HEK293T (cell line): ENCODE measurements around the gene PWWP2A.

Experiments
- CTCF ChIA-PET: fragments of 350-600 bp; formaldehyde crosslinking; extraction: SDS; loops from one replicate; lab custom pipeline; 2021; ENCODE audit warnings: antibody characterized with exemption, inconsistent platforms; lab: Yijun Ruan, JAX
- POLR2A ChIA-PET: fragments of 350-600 bp; formaldehyde crosslinking; extraction: SDS; loops from one replicate; lab custom pipeline; 2020; ENCODE audit warnings: antibody characterized with exemption, inconsistent platforms; lab: Yijun Ruan, JAX
- DNase-seq: peaks from one replicate; pipeline ENCODE4 v3.0.0; 2012; ENCODE audit warnings: mixed read lengths; ENCODE audit errors: extremely low spot score
- ARNT ChIP-seq: fragments of 450-650 bp; IDR thresholded peaks from 2 replicates; pipeline ENCODE4 v1.6.1; 2017; ENCODE audit warnings: mild to moderate bottlenecking
- BHLHE40 ChIP-seq: fragments of 450-650 bp; IDR thresholded peaks from 2 replicates; pipeline ENCODE4 v1.6.1; 2016; ENCODE audit warnings: mild to moderate bottlenecking, moderate library complexity, borderline replicate concordance
- CTBP1 ChIP-seq: fragments of 450-650 bp; IDR thresholded peaks from 2 replicates; pipeline ENCODE4 v1.6.1; 2016; ENCODE audit warnings: borderline replicate concordance
- ELF4 ChIP-seq: fragments of 450-650 bp; IDR thresholded peaks from 2 replicates; pipeline ENCODE4 v1.6.1; 2017; ENCODE audit warnings: antibody characterized with exemption
- FOXA1 ChIP-seq: fragments of 450-650 bp; IDR thresholded peaks from 2 replicates; pipeline ENCODE4 v1.6.1; 2016; ENCODE audit warnings: mild to moderate bottlenecking
- FOXK2 ChIP-seq: fragments of 450-650 bp; IDR thresholded peaks from 2 replicates; pipeline ENCODE4 v1.6.1; 2016; ENCODE audit warnings: mild to moderate bottlenecking
- FOXM1 ChIP-seq: fragments of 450-650 bp; IDR thresholded peaks from 2 replicates; pipeline ENCODE4 v1.6.1; 2017; ENCODE audit warnings: mild to moderate bottlenecking, borderline replicate concordance
- HDGF ChIP-seq: fragments of 450-650 bp; IDR thresholded peaks from 2 replicates; pipeline ENCODE4 v1.6.1; 2017; ENCODE audit warnings: antibody characterized with exemption, borderline replicate concordance
- L3MBTL2 ChIP-seq: fragments of 450-650 bp; conservative IDR thresholded peaks from 2 replicates; pipeline ENCODE4 v1.6.1; 2016; ENCODE audit warnings: mild to moderate bottlenecking
- LEF1 ChIP-seq: fragments of 450-650 bp; IDR thresholded peaks from 2 replicates; pipeline ENCODE4 v1.6.1; 2017; ENCODE audit warnings: mild to moderate bottlenecking, borderline replicate concordance
- NFRKB ChIP-seq: fragments of 450-650 bp; IDR thresholded peaks from 2 replicates; pipeline ENCODE4 v1.6.1; 2016; ENCODE audit warnings: mild to moderate bottlenecking, moderate library complexity
- PKNOX1 ChIP-seq: fragments of 450-650 bp; IDR thresholded peaks from 2 replicates; pipeline ENCODE4 v1.6.1; 2016
- SP1 ChIP-seq: fragments of 450-650 bp; IDR thresholded peaks from 2 replicates; pipeline ENCODE4 v1.6.1; 2017
- SUZ12 ChIP-seq: fragments of 450-650 bp; IDR thresholded peaks from 2 replicates; pipeline ENCODE4 v1.6.1; 2016; ENCODE audit warnings: mild to moderate bottlenecking
- TARDBP ChIP-seq: fragments of 450-650 bp; IDR thresholded peaks from 2 replicates; pipeline ENCODE4 v1.6.1; 2016
- ZNF384 ChIP-seq: fragments of 450-650 bp; IDR thresholded peaks from 2 replicates; pipeline ENCODE4 v1.6.1; 2016

The PWWP2A gene

GRCh38 chr5:160082614-160083500, 36.4 kb downstream of the PWWP2A start:
- no peak for DNase-seq
- POLR2A ChIA-PET: interaction anchor here (1.3 kb wide), 1 partner anchor 72 kb away, joined by 3 read pairs; no protein-coding TSS in a partner anchor
- TF ChIP-seq L3MBTL2 (no peak), PKNOX1 (no peak), TARDBP (no peak), FOXK2 (no peak), HDGF (no peak), NFRKB (no peak), SUZ12 (no peak), ARNT (no peak), ELF4 (no peak), CTBP1 (no peak), SP1 (no peak), BHLHE40 (no peak), FOXA1 (no peak), FOXM1 (no peak), LEF1 (no peak), ZNF384 (no peak)
- CTCF ChIA-PET: no interaction called here

GRCh38 chr5:160081495-160081894, 37.8 kb downstream of the PWWP2A start:
- TF ChIP-seq PKNOX1 (no peak), FOXK2 (no peak), ARNT (no peak), SUZ12 (no peak), BHLHE40 (no peak), ELF4 (no peak)
- no peak for DNase-seq
- ChIA-PET CTCF (interaction anchor here (0.6 to 1.4 kb wide), 10 partner anchors 10 to 354 kb away, joined by 3 to 9 read pairs (median 3); partner anchors contain the start of gene PWWP2A), POLR2A (interaction anchor here (0.9 to 1.2 kb wide), 2 partner anchors 13 to 338 kb away, joined by 3 to 4 read pairs; partner anchors contain the start of gene SLU7)

DNA sequence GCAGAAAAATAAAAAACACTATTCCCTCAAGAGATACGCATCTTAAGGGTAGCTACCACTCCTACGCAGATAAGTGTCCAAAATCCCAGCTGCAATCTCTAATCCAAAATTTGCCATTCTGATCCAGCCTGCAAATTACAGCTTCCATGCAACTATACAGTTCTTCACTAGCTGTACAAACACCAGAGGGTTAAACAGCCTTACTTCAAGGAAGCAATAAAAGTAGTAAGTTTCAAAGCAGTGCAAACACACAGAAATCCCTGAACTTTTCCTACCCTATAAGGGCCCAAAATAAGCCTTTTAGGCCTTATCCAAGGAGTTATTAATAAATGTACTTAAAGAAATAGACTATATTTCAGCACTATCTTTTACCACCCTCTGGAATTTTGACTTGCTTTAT, 39.5 kb downstream of the PWWP2A start:
- ChIA-PET CTCF (interaction anchor here (1.3 kb wide), 1 partner anchor 265 kb away, joined by 3 read pairs; no protein-coding TSS in a partner anchor), POLR2A (no interaction called here)
- TF ChIP-seq SUZ12 (no peak), BHLHE40 (no peak), CTBP1 (no peak), NFRKB (no peak), FOXK2 (no peak), FOXM1 (no peak), HDGF (no peak), PKNOX1 (no peak)
- no peak for DNase-seq

GRCh38 chr5:160076997-160077396, 42.3 kb downstream of the PWWP2A start:
- CTCF ChIA-PET: no interaction called here
- POLR2A ChIA-PET: no interaction called here
- no peak for DNase-seq
- TF ChIP-seq FOXM1 (no peak), NFRKB (no peak), ZNF384 (no peak), BHLHE40 (no peak), SP1 (no peak), FOXA1 (no peak), ELF4 (no peak), PKNOX1 (no peak), ARNT (no peak), TARDBP (no peak), FOXK2 (no peak), LEF1 (no peak), CTBP1 (no peak), L3MBTL2 (no peak), SUZ12 (no peak), HDGF (no peak)

- TF ChIP-seq FOXA1 (no peak), TARDBP (no peak), FOXM1 (no peak), FOXK2 (no peak), ARNT (no peak)
- DNase-seq: no peak
- ChIA-PET CTCF (no interaction called here), POLR2A (no interaction called here)
Measured at GRCh38 chr5:160075073-160075472, 44.2 kb downstream of the PWWP2A start.
